GM10266 (cell line): Measurements from ENCODE around the gene PITRM1.

ENCODE experiments used
- DNase-seq: peaks from one replicate; pipeline ENCODE4 v3.0.0; 2012; ENCODE audit errors: extremely low spot score
- CTCF ChIP-seq: IDR thresholded peaks from 2 replicates; pipeline ENCODE4 v1.5.1; 2012; ENCODE audit warnings: mild to moderate bottlenecking, low read depth; ENCODE audit not compliant: control insufficient read depth, insufficient read depth; ENCODE audit errors: missing control alignments

Gene PITRM1

GRCh38 chr10:3132036-3133025 is 40.3 kb downstream of the PITRM1 start:
- TF ChIP-seq CTCF: no peak
- no peak for DNase-seq

GRCh38 chr10:3131098-3131497 is 41.5 kb downstream of the PITRM1 start:
- TF ChIP-seq CTCF: no peak
- DNase-seq: no peak

- no peak for TF ChIP-seq CTCF
- no peak for DNase-seq
These were observed 42.8 kb downstream of the PITRM1 start for GRCh38 chr10:3129581-3130340.

GRCh38 chr10:3128379-3129130 is 44.0 kb downstream of the PITRM1 start:
- DNase-seq: no peak
- TF ChIP-seq CTCF: no peak

- no peak for DNase-seq
- TF ChIP-seq CTCF: no peak
These were observed 44.7 kb downstream of the PITRM1 start for GRCh38 chr10:3127921-3128320.

GRCh38 chr10:3126741-3127346 is 45.7 kb downstream of the PITRM1 start:
- DNase-seq: no peak
- no peak for TF ChIP-seq CTCF
